Activated CD8-positive, alpha-beta T cell treated with anti-CD3 and anti-CD28 coated beads for 36 hours (primary cell): ENCODE data around the gene FDPS. TPM values are rescaled to one million over a fixed set of nuclear protein-coding genes. Genes with fewer than 3 reads are reported as not detected.
"Not testable (repeated sequence)": the region's sequence is repeated elsewhere in the genome, so short reads cannot be mapped to it uniquely, and the experiment has no call there.

Experiments
- ATAC-seq: fragments of 200-7000 bp; cut with Tn5 transposase; one replicate; pipeline ENCODE4 v1.10.0; 2021; ENCODE audit warnings: mild to moderate bottlenecking, moderate library complexity
- CTCF ChIA-PET: fragments of 350-600 bp; sonication (Branson Sonifier 250); formaldehyde crosslinking; loops from one replicate; lab custom pipeline; 2021; ENCODE audit warnings: antibody characterized with exemption; lab: Charles Lee
- POLR2A ChIA-PET: fragments of 350-600 bp; sonication (Branson Sonifier 250); formaldehyde crosslinking; loops from one replicate; lab custom pipeline; 2021; ENCODE audit warnings: antibody characterized with exemption; lab: Charles Lee
- DNase-seq: peaks from one replicate; pipeline ENCODE4 v3.0.0-alpha.2; 2020
- H3K27ac Mint-ChIP-seq: one replicate; pipeline ENCODE4 v1.8.0; 2021; ENCODE audit warnings: mild to moderate bottlenecking, mixed read lengths
- H3K27me3 Mint-ChIP-seq: one replicate; pipeline ENCODE4 v1.8.0; 2021; ENCODE audit warnings: mixed read lengths
- H3K36me3 Mint-ChIP-seq: one replicate; pipeline ENCODE4 v1.8.0; 2021; ENCODE audit warnings: low read depth, mixed read lengths
- H3K4me1 Mint-ChIP-seq: one replicate; pipeline ENCODE4 v1.8.0; 2021; ENCODE audit warnings: low read depth, mixed read lengths
- H3K4me3 Mint-ChIP-seq: one replicate; pipeline ENCODE4 v1.8.0; 2021; ENCODE audit warnings: mild to moderate bottlenecking, moderate library complexity, mixed read lengths
- H3K9me3 Mint-ChIP-seq: one replicate; pipeline ENCODE4 v1.8.0; 2021; ENCODE audit warnings: mixed read lengths
- intact Hi-C: fragments of 100-400 bp; cut with micrococcal nuclease; formaldehyde crosslinking; loops from one replicate; pipeline ENCODE4 v1.10.0; 2022
- total RNA-seq, 2 experiments: library from RNA; stranded (reverse); gene quantifications; one replicate each; pipeline ENCODE4 v1.2.3, GENCODE V29; 2021
- TF ChIP-seq, protein P1 (sequence below): fragments of 200-600 bp; IDR thresholded peaks from one replicate; pipeline ENCODE4 v1.8.0; 2022; ENCODE audit warnings: antibody characterized with exemption, mild to moderate bottlenecking

The FDPS gene
- total RNA-seq, 2 experiments from 2014 or later: 293 to 316 TPM

DNA sequence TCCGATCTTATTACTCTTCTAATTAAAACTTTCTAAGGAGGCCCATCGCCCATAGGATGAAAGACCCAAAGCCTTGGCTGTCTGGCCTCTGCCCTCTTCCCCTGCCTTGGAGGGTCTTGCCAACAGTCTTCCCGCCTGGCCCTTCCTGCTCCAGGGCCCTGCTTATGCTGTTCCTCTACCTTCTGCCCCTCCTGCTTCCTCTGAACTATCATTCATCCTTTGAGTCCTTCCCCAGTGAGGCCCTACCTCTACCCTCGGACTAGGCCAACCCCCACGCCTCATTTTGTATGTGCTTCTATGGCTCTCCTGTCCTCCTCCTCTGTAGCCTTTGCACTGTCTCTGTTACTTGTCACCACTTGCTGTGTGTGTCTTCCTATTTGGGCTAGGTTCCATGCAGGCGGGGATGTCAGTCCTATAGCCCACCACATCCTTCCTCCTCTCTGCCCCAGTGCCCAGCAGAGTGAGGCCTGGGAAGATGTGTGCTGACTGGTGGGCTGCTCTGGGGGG, 17.4 kb downstream of the FDPS start:
- intact Hi-C loops: no loop called here
- ATAC-seq: no peak
- ChIA-PET POLR2A (interaction anchor here (0.5 to 2.2 kb wide), 4 partner anchors 13 to 234 kb away, joined by 3 to 7 read pairs (median 3); no protein-coding TSS in a partner anchor), CTCF (interaction anchor here (3.7 kb wide), 1 partner anchor 76 kb away, joined by 24 read pairs; no protein-coding TSS in a partner anchor)
- DNase-seq: peak; percentile 12
- Mint-ChIP-seq H3K4me1 (peaks cover 22% of the 10 kb centered on the region), H3K4me3 (peak overlapping the region; percentile 81), H3K36me3 (peaks cover 15% of the 10 kb centered on the region), H3K27me3 (no peaks in the 10 kb centered on the region), H3K9me3 (no peaks in the 10 kb centered on the region), H3K27ac (no peak overlapping the region)
- TF ChIP-seq, protein P1, sequence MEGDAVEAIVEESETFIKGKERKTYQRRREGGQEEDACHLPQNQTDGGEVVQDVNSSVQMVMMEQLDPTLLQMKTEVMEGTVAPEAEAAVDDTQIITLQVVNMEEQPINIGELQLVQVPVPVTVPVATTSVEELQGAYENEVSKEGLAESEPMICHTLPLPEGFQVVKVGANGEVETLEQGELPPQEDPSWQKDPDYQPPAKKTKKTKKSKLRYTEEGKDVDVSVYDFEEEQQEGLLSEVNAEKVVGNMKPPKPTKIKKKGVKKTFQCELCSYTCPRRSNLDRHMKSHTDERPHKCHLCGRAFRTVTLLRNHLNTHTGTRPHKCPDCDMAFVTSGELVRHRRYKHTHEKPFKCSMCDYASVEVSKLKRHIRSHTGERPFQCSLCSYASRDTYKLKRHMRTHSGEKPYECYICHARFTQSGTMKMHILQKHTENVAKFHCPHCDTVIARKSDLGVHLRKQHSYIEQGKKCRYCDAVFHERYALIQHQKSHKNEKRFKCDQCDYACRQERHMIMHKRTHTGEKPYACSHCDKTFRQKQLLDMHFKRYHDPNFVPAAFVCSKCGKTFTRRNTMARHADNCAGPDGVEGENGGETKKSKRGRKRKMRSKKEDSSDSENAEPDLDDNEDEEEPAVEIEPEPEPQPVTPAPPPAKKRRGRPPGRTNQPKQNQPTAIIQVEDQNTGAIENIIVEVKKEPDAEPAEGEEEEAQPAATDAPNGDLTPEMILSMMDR: no peak

DNA sequence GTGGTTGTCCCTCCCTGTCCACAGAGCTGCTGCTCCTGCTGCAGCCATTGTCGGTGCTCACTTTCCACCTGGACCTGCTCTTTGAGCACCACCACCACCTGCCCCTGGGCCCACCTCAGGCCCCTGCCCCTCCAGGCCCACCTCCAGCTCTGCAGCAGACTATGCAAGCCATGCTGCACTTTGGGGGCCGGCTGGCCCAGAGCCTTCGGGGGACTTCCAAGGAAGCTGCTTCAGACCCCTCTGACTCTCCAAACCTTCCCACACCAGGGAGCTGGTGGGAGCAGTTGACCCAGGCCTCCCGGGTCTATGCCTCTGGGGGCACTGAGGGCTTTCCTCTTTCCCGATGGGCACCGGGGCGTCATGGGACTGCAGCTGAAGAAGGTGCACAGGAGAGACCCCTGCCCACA, 18.0 kb downstream of the FDPS start:
- peaks cover 20% of the 10 kb centered on the region for H3K4me1 Mint-ChIP-seq
- POLR2A ChIA-PET: interaction anchor here (0.5 to 2.2 kb wide), 4 partner anchors 12 to 233 kb away, joined by 3 to 7 read pairs (median 4); no protein-coding TSS in a partner anchor
- CTCF ChIA-PET: interaction anchor here (3.7 kb wide), 1 partner anchor 76 kb away, joined by 24 read pairs; no protein-coding TSS in a partner anchor
- H3K27me3 Mint-ChIP-seq: no peaks in the 10 kb centered on the region
- DNase-seq (no peak), ATAC-seq (no peak)
- no peaks in the 10 kb centered on the region for H3K9me3 Mint-ChIP-seq
- H3K4me3 Mint-ChIP-seq: no peak overlapping the region
- H3K27ac Mint-ChIP-seq: no peak overlapping the region
- TF ChIP-seq, protein P1: no peak
- intact Hi-C loops: no loop called here
- peaks cover 17% of the 10 kb centered on the region for H3K36me3 Mint-ChIP-seq

DNA sequence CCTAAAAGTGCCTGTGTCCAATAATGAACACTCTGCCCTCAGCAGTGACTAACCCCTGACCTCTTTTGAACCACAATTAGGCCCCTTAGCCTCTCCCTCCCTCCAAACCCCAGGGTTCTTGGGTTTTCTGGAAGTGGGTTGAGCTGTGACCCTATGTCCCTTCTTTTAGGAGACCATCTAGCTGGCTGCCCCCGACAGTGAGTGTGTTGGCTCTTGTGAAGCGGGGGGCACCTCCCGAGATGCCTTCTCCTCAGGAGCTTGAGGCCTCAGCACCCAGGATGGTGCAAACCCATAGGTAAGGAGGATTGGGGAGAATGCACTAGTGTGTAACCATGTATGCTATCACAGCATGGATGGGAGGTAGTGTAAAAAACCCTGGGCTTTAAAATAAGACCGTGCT, 19.3 kb downstream of the FDPS start:
- intact Hi-C loops: no loop called here
- TF ChIP-seq, protein P1: no peak
- no peaks in the 10 kb centered on the region for H3K9me3 Mint-ChIP-seq
- POLR2A ChIA-PET: no interaction called here
- peaks cover 13% of the 10 kb centered on the region for H3K36me3 Mint-ChIP-seq
- ATAC-seq (no peak), DNase-seq (no peak)
- CTCF ChIA-PET: interaction anchor here (0.6 to 3.7 kb wide), 3 partner anchors 23 to 78 kb away, joined by 3 to 24 read pairs (median 3); no protein-coding TSS in a partner anchor
- no peaks in the 10 kb centered on the region for H3K27me3 Mint-ChIP-seq
- no peak overlapping the region for H3K4me3 Mint-ChIP-seq
- H3K27ac Mint-ChIP-seq: no peak overlapping the region
- H3K4me1 Mint-ChIP-seq: peaks cover 10% of the 10 kb centered on the region

DNA sequence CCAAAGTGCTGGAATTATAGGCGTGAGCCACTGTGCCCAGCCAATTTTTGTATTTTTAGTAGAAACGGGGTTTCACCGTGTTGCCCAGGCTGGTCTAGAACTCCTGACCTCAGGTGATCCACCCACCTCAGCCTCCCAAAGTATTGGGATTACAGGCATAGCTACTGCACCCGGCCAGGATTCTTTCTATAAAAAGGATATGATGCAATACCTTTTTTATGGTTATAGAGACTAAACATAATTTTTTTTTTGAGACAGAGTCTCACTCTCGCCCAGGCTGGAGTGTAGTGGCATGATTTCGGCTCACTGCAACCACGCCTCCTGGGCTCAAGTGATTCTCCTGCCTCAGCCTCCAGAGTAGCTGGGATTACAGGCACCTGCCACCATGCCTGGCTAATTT, 20.2 kb downstream of the FDPS start:
- Mint-ChIP-seq H3K27ac (peak overlapping the region; percentile 42), H3K36me3 (peaks cover 15% of the 10 kb centered on the region)
- H3K9me3 Mint-ChIP-seq, POLR2A ChIA-PET, intact Hi-C loops, ATAC-seq, H3K27me3 Mint-ChIP-seq, H3K4me3 Mint-ChIP-seq, H3K4me1 Mint-ChIP-seq, DNase-seq: not testable (repeated sequence)
- CTCF ChIA-PET: interaction anchor here (1.2 to 3.7 kb wide), 2 partner anchors 50 to 78 kb away, joined by 3 to 24 read pairs; no protein-coding TSS in a partner anchor

DNA sequence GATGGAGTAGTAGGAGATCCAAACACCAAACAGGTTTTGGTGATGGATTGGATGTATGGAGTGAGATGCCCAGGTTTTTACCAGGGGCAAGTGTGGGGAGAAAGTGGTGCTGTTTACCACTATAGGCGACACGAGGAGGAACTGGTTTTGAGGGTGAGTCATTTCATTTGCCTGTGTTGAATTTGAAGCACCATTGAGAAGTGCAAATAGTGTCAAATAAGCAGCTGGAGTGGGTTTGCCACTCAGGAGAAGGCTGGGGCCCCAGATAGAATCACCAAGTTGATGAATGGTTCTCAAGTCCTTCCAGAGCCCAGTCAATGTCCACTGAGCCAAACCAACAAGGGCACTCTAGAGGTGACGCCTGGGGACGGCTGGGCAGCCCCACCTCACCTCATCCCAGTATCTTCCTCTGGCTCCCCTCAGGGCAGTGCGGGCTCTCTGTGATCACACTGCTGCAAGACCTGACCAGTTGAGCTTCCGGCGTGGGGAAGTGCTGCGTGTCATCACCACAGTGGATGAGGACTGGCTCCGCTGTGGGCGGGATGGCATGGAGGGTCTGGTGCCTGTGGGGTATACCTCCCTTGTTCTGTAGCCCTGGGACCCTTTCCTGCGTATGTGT, 21.4 kb downstream of the FDPS start:
- Mint-ChIP-seq H3K27ac (peak overlapping the region; percentile 27), H3K9me3 (no peaks in the 10 kb centered on the region), H3K36me3 (peaks cover 15% of the 10 kb centered on the region), H3K27me3 (no peaks in the 10 kb centered on the region), H3K4me1 (peaks cover 7% of the 10 kb centered on the region), H3K4me3 (no peak overlapping the region)
- no peak for ATAC-seq
- TF ChIP-seq, protein P1: no peak
- intact Hi-C loops: no loop called here
- no peak for DNase-seq
- CTCF ChIA-PET: no interaction called here
- POLR2A ChIA-PET: no interaction called here
